Measurements from ENCODE around the gene PIK3CG. TPM values are rescaled to one million over a fixed set of nuclear protein-coding genes. Genes with fewer than 3 reads are reported as not detected.

PIK3CG gene
- polyA plus RNA-seq (2013, experiment 1 of 2), result 0.18 TPM
- polyA plus RNA-seq (2013, experiment 2 of 2), result 0.17 TPM

GRCh38 chr7:106865130-106866041 is at the start of gene PIK3CG:
TSS of gene PIK3CG (plus strand) at chr7:106865282. CDS start at chr7:106867562, 2,280 bp downstream.
- no peaks in the 10 kb centered on the region for H3K36me3 ChIP-seq (ENCODE audit: control insufficient read depth, insufficient read depth, low read length)
- no peak within 1 kb of the TSS for H4K5ac ChIP-seq (ENCODE audit: low read length)
- H3K27ac ChIP-seq (ENCODE audit: low read depth, low read length), result no peak within 1 kb of the TSS
- no peak within 1 kb of the TSS for H2BK120ac ChIP-seq (ENCODE audit: low read depth, low read length)
- H3K9ac ChIP-seq (ENCODE audit: low read length), result no peak within 1 kb of the TSS
- H2BK15ac ChIP-seq (replicated peaks; ENCODE audit: low read depth), result no peak within 1 kb of the TSS
- no peak within 1 kb of the TSS for H3K4me2 ChIP-seq (ENCODE audit: low read length)
- H2BK5ac ChIP-seq (ENCODE audit: low read length), result no peak within 1 kb of the TSS
- DNase-seq, result no peak
- no peak within 1 kb of the TSS for H3K56ac ChIP-seq (ENCODE audit: low read length)
- no CpG with 5 or more reads among the region's 13 CpGs for WGBS (ENCODE audit: extremely low coverage, insufficient coverage, low lambda C conversion rate)
- H3K4me1 ChIP-seq (ENCODE audit: control insufficient read depth, low read depth, low read length), result peaks cover 2% of the 10 kb centered on the region
- no peak within 1 kb of the TSS for H3K4ac ChIP-seq (ENCODE audit: low read depth, low read length)
- H3K27me3 ChIP-seq (ENCODE audit: insufficient read depth, low read length, poor library complexity), result no peaks in the 10 kb centered on the region
- no peak within 1 kb of the TSS for H3K18ac ChIP-seq (ENCODE audit: low read length)
- H3K4me3 ChIP-seq (ENCODE audit: low read length), result no peak within 1 kb of the TSS
- H3K79me2 ChIP-seq (ENCODE audit: control insufficient read depth, insufficient read depth, low read length), result no peaks in the 10 kb centered on the region
- no peak within 1 kb of the TSS for H3K23ac ChIP-seq (ENCODE audit: low read length)
- H3K79me1 ChIP-seq (ENCODE audit: low read length), result no peaks in the 10 kb centered on the region
- H4K8ac ChIP-seq (ENCODE audit: low read depth, low read length), result no peak within 1 kb of the TSS
- no peak within 1 kb of the TSS for H2AK5ac ChIP-seq (ENCODE audit: low read length)

DNA sequence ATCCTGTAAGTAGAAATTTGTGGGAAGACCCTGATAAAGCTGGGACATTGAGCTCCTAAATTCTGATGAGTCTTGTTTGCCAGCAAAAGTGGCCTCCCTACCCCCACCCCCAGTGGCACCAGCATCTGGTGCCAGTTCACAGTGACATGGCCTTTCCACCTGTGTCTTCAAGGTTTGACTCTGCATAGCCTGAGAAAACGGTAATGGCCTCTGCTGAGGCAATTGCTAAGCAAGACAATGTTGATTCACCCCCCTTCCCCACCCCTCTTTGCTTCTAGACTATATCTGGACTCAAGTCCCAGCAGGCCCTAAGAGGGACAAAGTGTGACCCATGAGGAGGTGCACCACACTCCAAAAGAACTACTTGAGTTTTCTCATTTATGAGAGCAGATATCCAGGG is 48.0 kb upstream of the PIK3CG start:
- Histone ChIP-seq H3K23ac (ENCODE audit: low read length) (no peak overlapping the region), H3K79me2 (ENCODE audit: control insufficient read depth, insufficient read depth, low read length) (no peaks in the 10 kb centered on the region), H3K4ac (ENCODE audit: low read depth, low read length) (no peak overlapping the region), H3K56ac (ENCODE audit: low read length) (no peak overlapping the region), H3K4me2 (ENCODE audit: low read length) (no peak overlapping the region), H2AK5ac (ENCODE audit: low read length) (no peak overlapping the region), H2BK15ac (replicated peaks; ENCODE audit: low read depth) (no peak overlapping the region), H3K4me1 (ENCODE audit: control insufficient read depth, low read depth, low read length) (no peaks in the 10 kb centered on the region), H2BK120ac (ENCODE audit: low read depth, low read length) (no peak overlapping the region), H3K9ac (ENCODE audit: low read length) (no peak overlapping the region), H2BK5ac (ENCODE audit: low read length) (no peak overlapping the region), H3K4me3 (ENCODE audit: low read length) (no peak overlapping the region), H3K36me3 (ENCODE audit: control insufficient read depth, insufficient read depth, low read length) (no peaks in the 10 kb centered on the region), H3K27ac (ENCODE audit: low read depth, low read length) (no peak overlapping the region), H4K5ac (ENCODE audit: low read length) (no peak overlapping the region), H3K27me3 (ENCODE audit: insufficient read depth, low read length, poor library complexity) (no peaks in the 10 kb centered on the region), H3K79me1 (ENCODE audit: low read length) (no peaks in the 10 kb centered on the region), H3K18ac (ENCODE audit: low read length) (no peak overlapping the region), H4K8ac (ENCODE audit: low read depth, low read length) (no peak overlapping the region)
- WGBS (ENCODE audit: extremely low coverage, insufficient coverage, low lambda C conversion rate), result no CpG with 5 or more reads among the region's 1 CpG
- DNase-seq, result no peak

DNA sequence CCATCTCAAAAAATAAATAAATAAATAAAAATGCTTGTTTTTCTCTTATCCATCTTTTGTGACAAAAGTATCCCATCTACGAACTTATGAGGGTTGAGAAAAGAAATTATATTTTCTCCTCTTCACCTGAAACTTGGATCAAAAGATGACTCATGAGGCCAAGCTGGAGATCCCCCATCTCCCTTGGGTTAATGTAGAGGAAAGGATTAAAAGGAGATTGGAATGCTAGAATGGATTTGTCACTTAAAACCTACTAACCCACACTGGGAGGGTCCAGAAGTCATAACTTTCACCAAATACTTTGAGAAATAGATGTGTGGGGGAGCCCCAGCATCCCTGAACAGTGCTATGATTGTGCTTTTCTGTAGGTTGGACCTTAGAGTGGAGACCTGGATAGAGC is 46.3 kb upstream of the PIK3CG start:
- H3K4ac ChIP-seq (ENCODE audit: low read depth, low read length), result no peak overlapping the region
- H4K5ac ChIP-seq (ENCODE audit: low read length), result no peak overlapping the region
- WGBS (ENCODE audit: extremely low coverage, insufficient coverage, low lambda C conversion rate), result no CpG with 5 or more reads among the region's 1 CpG
- no peak overlapping the region for H2BK120ac ChIP-seq (ENCODE audit: low read depth, low read length)
- H4K8ac ChIP-seq (ENCODE audit: low read depth, low read length), result no peak overlapping the region
- H3K4me3 ChIP-seq (ENCODE audit: low read length), result no peak overlapping the region
- no peak overlapping the region for H3K27ac ChIP-seq (ENCODE audit: low read depth, low read length)
- H3K23ac ChIP-seq (ENCODE audit: low read length), result no peak overlapping the region
- H3K56ac ChIP-seq (ENCODE audit: low read length), result no peak overlapping the region
- no peaks in the 10 kb centered on the region for H3K27me3 ChIP-seq (ENCODE audit: insufficient read depth, low read length, poor library complexity)
- no peaks in the 10 kb centered on the region for H3K4me1 ChIP-seq (ENCODE audit: control insufficient read depth, low read depth, low read length)
- no peak for DNase-seq
- no peak overlapping the region for H3K9ac ChIP-seq (ENCODE audit: low read length)
- no peak overlapping the region for H3K18ac ChIP-seq (ENCODE audit: low read length)
- H2AK5ac ChIP-seq (ENCODE audit: low read length), result no peak overlapping the region
- H3K79me2 ChIP-seq (ENCODE audit: control insufficient read depth, insufficient read depth, low read length), result no peaks in the 10 kb centered on the region
- no peak overlapping the region for H2BK15ac ChIP-seq (replicated peaks; ENCODE audit: low read depth)
- H2BK5ac ChIP-seq (ENCODE audit: low read length), result no peak overlapping the region
- H3K36me3 ChIP-seq (ENCODE audit: control insufficient read depth, insufficient read depth, low read length), result no peaks in the 10 kb centered on the region
- no peak overlapping the region for H3K4me2 ChIP-seq (ENCODE audit: low read length)
- H3K79me1 ChIP-seq (ENCODE audit: low read length), result no peaks in the 10 kb centered on the region

DNA sequence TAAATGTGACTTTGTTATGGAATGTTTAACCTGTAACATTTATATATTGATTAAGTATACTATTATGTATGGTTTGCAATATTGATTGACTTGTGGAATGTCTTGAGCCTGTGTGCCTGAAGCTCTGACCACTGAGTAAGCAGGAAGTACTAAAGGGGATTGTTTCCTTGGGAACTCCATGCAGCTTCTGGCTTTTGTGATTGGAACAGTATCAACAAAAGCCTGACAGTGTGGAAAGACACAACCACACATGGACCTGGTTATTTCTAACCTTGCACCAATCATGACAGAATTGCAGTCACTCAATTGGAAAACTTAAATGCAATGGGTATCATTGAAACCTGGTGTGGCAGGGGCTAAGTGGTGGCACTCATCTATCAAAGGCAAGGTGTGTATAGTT is 45.5 kb upstream of the PIK3CG start:
- no peak overlapping the region for H4K8ac ChIP-seq (ENCODE audit: low read depth, low read length)
- no peak overlapping the region for H4K5ac ChIP-seq (ENCODE audit: low read length)
- H3K36me3 ChIP-seq (ENCODE audit: control insufficient read depth, insufficient read depth, low read length), result no peaks in the 10 kb centered on the region
- H3K4me1 ChIP-seq (ENCODE audit: control insufficient read depth, low read depth, low read length), result no peaks in the 10 kb centered on the region
- no peak overlapping the region for H3K23ac ChIP-seq (ENCODE audit: low read length)
- H2BK120ac ChIP-seq (ENCODE audit: low read depth, low read length), result no peak overlapping the region
- H3K4me2 ChIP-seq (ENCODE audit: low read length), result no peak overlapping the region
- H3K79me1 ChIP-seq (ENCODE audit: low read length), result no peaks in the 10 kb centered on the region
- no peak overlapping the region for H2BK5ac ChIP-seq (ENCODE audit: low read length)
- H2BK15ac ChIP-seq (replicated peaks; ENCODE audit: low read depth), result no peak overlapping the region
- H3K4ac ChIP-seq (ENCODE audit: low read depth, low read length), result no peak overlapping the region
- H3K4me3 ChIP-seq (ENCODE audit: low read length), result no peak overlapping the region
- H3K27ac ChIP-seq (ENCODE audit: low read depth, low read length), result no peak overlapping the region
- H3K27me3 ChIP-seq (ENCODE audit: insufficient read depth, low read length, poor library complexity), result no peaks in the 10 kb centered on the region
- no peak overlapping the region for H3K18ac ChIP-seq (ENCODE audit: low read length)
- H3K9ac ChIP-seq (ENCODE audit: low read length), result no peak overlapping the region
- DNase-seq, result no peak
- H3K56ac ChIP-seq (ENCODE audit: low read length), result no peak overlapping the region
- H2AK5ac ChIP-seq (ENCODE audit: low read length), result no peak overlapping the region
- H3K79me2 ChIP-seq (ENCODE audit: control insufficient read depth, insufficient read depth, low read length), result no peaks in the 10 kb centered on the region

- no peak overlapping the region for H3K23ac ChIP-seq (ENCODE audit: low read length)
- no peak overlapping the region for H3K4me3 ChIP-seq (ENCODE audit: low read length)
- H4K5ac ChIP-seq (ENCODE audit: low read length), result no peak overlapping the region
- H4K8ac ChIP-seq (ENCODE audit: low read depth, low read length), result no peak overlapping the region
- H2BK5ac ChIP-seq (ENCODE audit: low read length), result no peak overlapping the region
- no peak overlapping the region for H2AK5ac ChIP-seq (ENCODE audit: low read length)
- H2BK15ac ChIP-seq (replicated peaks; ENCODE audit: low read depth), result no peak overlapping the region
- no peak overlapping the region for H2BK120ac ChIP-seq (ENCODE audit: low read depth, low read length)
- no peak overlapping the region for H3K9ac ChIP-seq (ENCODE audit: low read length)
- no peak overlapping the region for H3K4ac ChIP-seq (ENCODE audit: low read depth, low read length)
- no peak for DNase-seq
- no peak overlapping the region for H3K18ac ChIP-seq (ENCODE audit: low read length)
- no peak overlapping the region for H3K27ac ChIP-seq (ENCODE audit: low read depth, low read length)
- H3K79me2 ChIP-seq (ENCODE audit: control insufficient read depth, insufficient read depth, low read length), result no peaks in the 10 kb centered on the region
- no peaks in the 10 kb centered on the region for H3K79me1 ChIP-seq (ENCODE audit: low read length)
- WGBS (ENCODE audit: extremely low coverage, insufficient coverage, low lambda C conversion rate), result no CpG with 5 or more reads among the region's 4 CpGs
- no peaks in the 10 kb centered on the region for H3K4me1 ChIP-seq (ENCODE audit: control insufficient read depth, low read depth, low read length)
- H3K27me3 ChIP-seq (ENCODE audit: insufficient read depth, low read length, poor library complexity), result no peaks in the 10 kb centered on the region
- H3K56ac ChIP-seq (ENCODE audit: low read length), result no peak overlapping the region
- H3K4me2 ChIP-seq (ENCODE audit: low read length), result no peak overlapping the region
- H3K36me3 ChIP-seq (ENCODE audit: control insufficient read depth, insufficient read depth, low read length), result no peaks in the 10 kb centered on the region
Measured at GRCh38 chr7:106820321-106821217, 44.5 kb upstream of the PIK3CG start.
